GM11168 (cell line): Measurements from ENCODE around the gene SORCS2.

ENCODE experiments used
- in situ Hi-C: fragments of 300-500 bp; cut with MboI; formaldehyde crosslinking; loops from one replicate; pipeline ENCODE4 v1.12.0; 2022; ENCODE audit warnings: low sequenced_read_pairs; ENCODE audit not compliant: unreplicated experiment

SORCS2 gene

DNA sequence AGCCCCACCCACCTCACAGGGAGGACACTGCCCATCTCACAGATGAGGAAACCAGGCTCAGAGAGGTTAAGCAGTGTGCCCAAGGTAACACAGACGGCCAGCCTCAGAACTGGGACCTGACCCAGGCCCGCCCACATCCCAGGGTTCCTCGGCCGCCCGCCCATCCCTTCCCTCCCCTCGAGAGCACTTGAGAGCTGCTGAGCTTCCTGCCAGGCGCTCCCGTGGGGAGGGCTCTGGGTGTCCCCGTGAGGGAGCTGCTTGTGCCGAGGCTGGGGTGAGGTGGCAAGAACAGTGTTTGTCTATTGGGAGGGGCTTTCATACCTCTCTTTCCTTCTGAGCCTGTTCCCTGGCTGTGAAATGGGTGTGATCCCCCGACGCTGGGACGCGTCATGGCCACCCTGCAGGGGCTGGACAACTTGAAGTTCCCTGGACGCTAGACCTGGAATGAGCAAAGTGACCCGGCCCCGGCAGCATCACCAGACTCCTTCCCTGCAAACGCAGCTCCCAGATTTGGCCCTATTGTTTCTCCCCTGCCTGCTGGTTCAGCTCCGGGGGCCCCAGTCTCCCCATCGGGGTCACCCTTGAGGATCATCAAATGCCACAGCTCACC lies 542.4 kb downstream of the SORCS2 start:
- in situ Hi-C loops, result no loop called here

GRCh38 chr4:7735395-7735794 lies 543.1 kb downstream of the SORCS2 start:
- in situ Hi-C loops, result no loop called here

DNA sequence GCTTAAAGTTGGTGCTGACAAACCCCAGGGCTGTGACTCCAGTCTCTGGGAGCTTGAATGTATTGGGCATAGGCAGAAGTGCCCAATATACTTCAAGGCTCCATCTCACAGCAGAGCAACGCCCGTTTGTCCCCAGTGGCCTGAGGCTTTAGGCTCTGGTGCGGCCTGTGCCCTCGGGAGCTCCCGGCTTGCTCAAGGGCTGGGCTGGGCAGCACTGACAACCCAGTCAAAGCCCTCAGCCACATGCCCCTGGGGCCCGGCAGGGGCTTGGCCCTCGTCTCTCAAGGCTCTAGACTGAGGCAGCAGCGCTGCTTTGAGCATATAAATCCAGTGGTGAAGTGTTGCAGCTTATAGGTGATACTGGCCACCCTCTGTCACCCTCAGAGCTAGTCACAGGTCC lies 543.6 kb downstream of the SORCS2 start:
- in situ Hi-C loops, result no loop called here

DNA sequence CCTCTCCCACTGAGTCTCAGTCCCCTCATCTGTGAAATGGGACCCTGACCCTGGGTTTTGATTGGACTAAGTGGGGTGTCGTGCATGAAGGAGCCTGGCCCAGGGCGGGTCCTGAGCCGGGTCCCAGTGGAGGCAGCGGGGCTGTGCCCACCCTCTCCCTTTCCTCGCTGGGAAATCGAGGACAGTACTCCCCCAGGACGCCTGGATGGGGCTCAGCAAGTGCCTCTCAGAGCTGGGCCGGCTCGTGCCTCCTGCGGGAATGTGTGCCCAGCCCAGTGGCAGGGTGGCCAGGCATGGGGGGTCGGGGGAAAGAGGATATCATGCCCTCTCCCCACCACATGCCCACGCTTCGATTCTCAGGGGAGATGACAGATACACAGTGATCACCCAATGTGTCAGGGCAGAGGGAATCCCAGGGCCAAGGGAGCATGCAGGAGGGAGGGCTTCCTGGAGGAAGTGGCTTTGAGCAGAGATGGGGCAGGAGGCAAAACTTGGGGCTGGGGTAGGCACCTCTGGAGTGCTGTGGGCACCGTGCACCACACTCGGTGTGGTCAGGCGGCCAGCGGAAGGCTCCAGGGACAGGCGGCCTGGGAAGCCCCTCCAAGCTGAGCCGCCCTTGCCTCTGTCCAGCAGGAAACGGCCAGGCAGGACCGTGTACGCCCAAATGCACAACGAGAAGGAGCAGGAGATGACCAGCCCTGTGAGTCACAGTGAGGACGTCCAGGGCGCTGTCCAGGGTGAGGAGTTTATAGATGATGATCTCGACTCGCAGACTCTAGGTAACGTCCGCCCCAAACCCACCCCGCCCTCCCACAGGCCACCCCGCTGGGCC lies 544.3 kb downstream of the SORCS2 start:
- in situ Hi-C loops, result no loop called here

- in situ Hi-C loops, result no loop called here
Measured at GRCh38 chr4:7737268-7737645, 544.9 kb downstream of the SORCS2 start.

DNA sequence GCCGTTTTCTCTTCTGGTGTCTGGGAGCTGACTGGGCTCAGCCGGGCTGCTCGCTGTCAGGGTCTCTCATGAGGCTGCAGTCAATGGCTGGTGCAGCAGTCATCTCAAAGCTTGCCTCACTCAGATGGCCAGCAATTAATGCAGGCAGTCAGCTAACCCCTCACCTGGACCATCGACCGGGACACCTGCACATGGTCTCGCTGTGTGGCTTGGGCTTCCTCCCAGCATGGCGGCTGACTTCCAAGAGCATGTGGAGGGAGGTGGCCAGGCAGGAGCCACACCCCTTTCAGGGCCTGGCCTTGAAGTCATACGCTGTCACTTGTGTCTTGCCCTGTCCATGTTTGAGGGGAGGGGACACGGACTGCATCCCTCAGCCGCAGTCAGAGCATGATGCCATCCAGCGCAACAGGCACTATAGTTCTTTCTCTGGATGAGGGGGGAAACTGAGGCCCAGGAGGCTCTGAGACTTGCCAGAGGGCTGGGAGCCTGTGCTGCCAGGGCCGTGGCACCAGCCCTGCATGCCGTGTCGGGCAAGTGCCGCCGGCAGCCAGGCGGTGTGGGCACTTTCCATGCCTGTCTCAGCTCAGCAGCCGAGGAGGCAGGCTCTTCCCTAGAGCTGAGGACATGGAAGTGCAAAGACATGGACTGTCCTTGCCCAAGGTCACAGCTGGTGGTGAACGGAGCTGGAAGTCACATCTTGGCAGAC lies 545.6 kb downstream of the SORCS2 start:
- in situ Hi-C loops, result no loop called here

DNA sequence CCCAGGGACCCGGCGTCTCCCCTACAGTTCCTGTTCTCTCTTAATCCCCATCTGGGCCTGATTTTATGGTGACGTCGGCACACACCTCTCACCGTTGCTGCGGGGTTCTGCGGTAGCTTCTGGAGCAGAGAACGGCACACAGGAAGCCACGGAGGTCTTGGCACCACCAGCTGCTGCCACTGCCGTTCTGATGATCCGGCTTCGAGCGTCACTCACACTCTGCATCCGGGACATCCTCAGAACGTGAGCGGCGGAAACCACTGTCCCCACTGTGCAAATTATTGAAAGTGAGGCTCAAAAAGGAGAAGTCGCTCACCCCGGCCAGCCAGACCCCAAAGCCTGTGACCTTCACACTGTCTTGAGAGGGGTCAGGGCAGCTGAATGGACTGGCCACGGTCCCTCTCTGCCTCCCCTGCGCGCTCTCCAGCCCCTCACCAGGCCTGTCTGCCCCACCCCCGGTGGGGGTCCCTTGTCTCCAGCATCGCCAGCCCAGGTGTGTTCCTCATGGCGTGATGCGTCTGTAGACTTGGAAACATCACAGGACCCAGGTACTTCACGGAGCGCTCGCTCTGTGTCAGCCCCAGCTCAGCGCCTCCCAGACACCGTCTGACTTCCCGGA lies 546.2 kb downstream of the SORCS2 start:
- in situ Hi-C loops, result no loop called here

- in situ Hi-C loops, result no loop called here
Measured at GRCh38 chr4:7739077-7739917, 547.0 kb downstream of the SORCS2 start.

- in situ Hi-C loops, result no loop called here
Measured at GRCh38 chr4:7739918-7740865, 547.9 kb downstream of the SORCS2 start.

- in situ Hi-C loops, result no loop called here
Measured at GRCh38 chr4:7740866-7741525, 548.7 kb downstream of the SORCS2 start.

GRCh38 chr4:7741946-7742806 lies 549.8 kb downstream of the SORCS2 start:
- in situ Hi-C loops, result no loop called here

GRCh38 chr4:7742807-7743280 lies 550.5 kb downstream of the SORCS2 start:
- in situ Hi-C loops, result no loop called here

GRCh38 chr4:7744142-7744804 lies 551.9 kb downstream of the SORCS2 start:
- in situ Hi-C loops, result no loop called here

GRCh38 chr4:7745301-7745885 lies 553.1 kb downstream of the SORCS2 start:
- in situ Hi-C loops, result no loop called here

GRCh38 chr4:7746351-7747061 lies 554.2 kb downstream of the SORCS2 start:
- in situ Hi-C loops, result no loop called here

DNA sequence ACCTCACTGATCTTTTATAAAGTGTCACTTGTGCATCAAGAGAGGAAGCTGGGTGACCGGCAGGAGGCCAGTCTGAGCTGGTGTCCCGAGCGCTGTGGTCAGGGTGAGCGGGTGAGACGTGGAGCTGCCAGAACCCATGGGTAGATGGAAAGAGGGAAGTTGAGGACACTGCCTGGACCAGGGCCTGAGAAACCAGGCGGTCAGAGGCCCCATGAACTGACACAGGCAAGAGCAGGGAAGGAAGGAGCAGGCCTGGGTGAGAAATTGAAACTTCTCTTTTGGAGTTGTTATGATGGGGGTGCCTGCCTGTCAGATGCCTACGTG lies 554.7 kb downstream of the SORCS2 start:
- in situ Hi-C loops, result no loop called here
